Karpas-422 (cell line): ENCODE measurements around the gene AFAP1. TPM values are rescaled to one million over a fixed set of nuclear protein-coding genes. Genes with fewer than 3 reads are reported as not detected.

Source experiments
- DNase-seq: peaks from one replicate; pipeline ENCODE4 v3.0.0-alpha.2; 2015
- H2AFZ ChIP-seq: fragments of 200-600 bp; sonication (generic); 2 replicates; pipeline ENCODE4 v1.6.1; 2014; ENCODE audit warnings: antibody characterized with exemption, low read length, mixed read lengths
- H3K27ac ChIP-seq: fragments of 200-600 bp; sonication (generic); 2 replicates; pipeline ENCODE4 v1.5.1; 2014; ENCODE audit warnings: mild to moderate bottlenecking, low read length, moderate library complexity
- H3K27me3 ChIP-seq: fragments of 200-600 bp; sonication (generic); 2 replicates; pipeline ENCODE4 v1.6.1; 2014; ENCODE audit warnings: low read length, mixed read lengths
- H3K36me3 ChIP-seq: fragments of 200-600 bp; sonication (generic); 2 replicates; pipeline ENCODE4 v1.6.1; 2014; ENCODE audit warnings: low read length, mixed read lengths; ENCODE audit not compliant: insufficient read depth
- H3K4me1 ChIP-seq: fragments of 200-600 bp; sonication (generic); 2 replicates; pipeline ENCODE4 v1.6.1; 2014; ENCODE audit warnings: mild to moderate bottlenecking, low read length, mixed read lengths
- H3K4me2 ChIP-seq: fragments of 200-600 bp; sonication (generic); 2 replicates; pipeline ENCODE4 v1.6.1; 2014; ENCODE audit warnings: low read length, low read depth, mild to moderate bottlenecking; ENCODE audit not compliant: poor library complexity, severe bottlenecking
- H3K4me3 ChIP-seq: fragments of 200-600 bp; sonication (generic); 2 replicates; pipeline ENCODE4 v1.5.1; 2014; ENCODE audit warnings: mild to moderate bottlenecking, antibody characterized with exemption, low read length, mixed read lengths
- H3K79me2 ChIP-seq: fragments of 200-600 bp; sonication (generic); 2 replicates; pipeline ENCODE4 v1.6.1; 2014; ENCODE audit warnings: mild to moderate bottlenecking, low read length, mixed read lengths
- H3K9ac ChIP-seq: fragments of 200-600 bp; sonication (generic); 2 replicates; pipeline ENCODE4 v1.6.0; 2014; ENCODE audit warnings: low read length
- H3K9me2 ChIP-seq: fragments of 200-600 bp; sonication (generic), shearing (Covaris generic); replicated peaks from 2 replicates; pipeline ENCODE4 v1.6.0; 2014; ENCODE audit warnings: mild to moderate bottlenecking, low read length, moderate library complexity; ENCODE audit not compliant: insufficient read depth
- H3K9me3 ChIP-seq: fragments of 300-700, 200-600 bp; sonication (generic); 2 replicates; pipeline ENCODE4 v1.6.1; 2014; ENCODE audit warnings: low read length, mixed read lengths
- H4K20me1 ChIP-seq: fragments of 200-600 bp; sonication (generic); 2 replicates; pipeline ENCODE4 v1.6.1; 2014; ENCODE audit warnings: mild to moderate bottlenecking, antibody characterized with exemption, low read length, low read depth; ENCODE audit not compliant: insufficient read depth
- total RNA-seq: library from RNA; depleted of rRNA; stranded (reverse); fragments of >200 nt; shearing (Covaris generic); gene quantifications from 2 replicates; pipeline ENCODE4 v1.2.3, GENCODE V29; 2014; ENCODE audit warnings: low replicate concordance; rRNA removed

Gene AFAP1
- total RNA-seq: not detected in 2 replicates

GRCh38 chr4:7939377-7940108 lies at the start of gene AFAP1:
Gene AFAP1, minus strand, starts transcription at chr4:7939861. Its CDS starts 67,783 bp downstream, at chr4:7872078.
- Histone ChIP-seq H3K9me2 (no peaks in the 10 kb centered on the region), H3K4me2 (no peak within 1 kb of the TSS), H3K4me3 (no peak within 1 kb of the TSS), H2AFZ (no peak within 1 kb of the TSS), H3K9me3 (no peaks in the 10 kb centered on the region), H3K27ac (no peak within 1 kb of the TSS), H3K36me3 (no peaks in the 10 kb centered on the region), H3K9ac (no peak within 1 kb of the TSS), H3K79me2 (no peaks in the 10 kb centered on the region), H4K20me1 (no peaks in the 10 kb centered on the region), H3K4me1 (no peaks in the 10 kb centered on the region), H3K27me3 (no peaks in the 10 kb centered on the region)
- DNase-seq: no peak

GRCh38 chr4:7988437-7988836 lies 48.8 kb upstream of the AFAP1 start:
- no peaks in the 10 kb centered on the region for H3K9me3 ChIP-seq
- no peak for DNase-seq
- H3K36me3 ChIP-seq: no peaks in the 10 kb centered on the region
- no peaks in the 10 kb centered on the region for H3K9me2 ChIP-seq
- no peak overlapping the region for H2AFZ ChIP-seq
- no peaks in the 10 kb centered on the region for H3K79me2 ChIP-seq
- no peaks in the 10 kb centered on the region for H4K20me1 ChIP-seq
- H3K27ac ChIP-seq: no peak overlapping the region
- H3K9ac ChIP-seq: no peak overlapping the region
- H3K27me3 ChIP-seq: no peaks in the 10 kb centered on the region
- H3K4me1 ChIP-seq: no peaks in the 10 kb centered on the region
- H3K4me2 ChIP-seq: no peak overlapping the region
- no peak overlapping the region for H3K4me3 ChIP-seq

GRCh38 chr4:7987148-7987989 lies 47.7 kb upstream of the AFAP1 start:
- Histone ChIP-seq H3K27me3 (no peaks in the 10 kb centered on the region), H2AFZ (no peak overlapping the region), H3K9me2 (no peaks in the 10 kb centered on the region), H3K79me2 (no peaks in the 10 kb centered on the region), H3K36me3 (no peaks in the 10 kb centered on the region), H3K4me1 (no peaks in the 10 kb centered on the region), H3K9me3 (no peaks in the 10 kb centered on the region), H3K4me3 (no peak overlapping the region), H3K4me2 (no peak overlapping the region), H4K20me1 (no peaks in the 10 kb centered on the region), H3K9ac (no peak overlapping the region), H3K27ac (no peak overlapping the region)
- DNase-seq: peak; percentile 89

GRCh38 chr4:7985891-7986441 lies 46.3 kb upstream of the AFAP1 start:
- H3K9me3 ChIP-seq: no peaks in the 10 kb centered on the region
- no peak overlapping the region for H3K9ac ChIP-seq
- H3K79me2 ChIP-seq: no peaks in the 10 kb centered on the region
- no peaks in the 10 kb centered on the region for H3K9me2 ChIP-seq
- no peaks in the 10 kb centered on the region for H3K27me3 ChIP-seq
- DNase-seq: no peak
- H3K4me2 ChIP-seq: no peak overlapping the region
- no peaks in the 10 kb centered on the region for H3K36me3 ChIP-seq
- no peak overlapping the region for H3K27ac ChIP-seq
- no peaks in the 10 kb centered on the region for H4K20me1 ChIP-seq
- H2AFZ ChIP-seq: no peak overlapping the region
- H3K4me1 ChIP-seq: no peaks in the 10 kb centered on the region
- H3K4me3 ChIP-seq: no peak overlapping the region

GRCh38 chr4:7985072-7985471 lies 45.4 kb upstream of the AFAP1 start:
- H3K79me2 ChIP-seq: no peaks in the 10 kb centered on the region
- no peak overlapping the region for H3K27ac ChIP-seq
- H3K9me3 ChIP-seq: no peaks in the 10 kb centered on the region
- H3K9me2 ChIP-seq: no peaks in the 10 kb centered on the region
- no peak overlapping the region for H2AFZ ChIP-seq
- H3K36me3 ChIP-seq: no peaks in the 10 kb centered on the region
- no peaks in the 10 kb centered on the region for H4K20me1 ChIP-seq
- no peaks in the 10 kb centered on the region for H3K4me1 ChIP-seq
- H3K27me3 ChIP-seq: no peaks in the 10 kb centered on the region
- no peak overlapping the region for H3K9ac ChIP-seq
- no peak overlapping the region for H3K4me3 ChIP-seq
- DNase-seq: no peak
- H3K4me2 ChIP-seq: no peak overlapping the region

GRCh38 chr4:7984286-7984925 lies 44.7 kb upstream of the AFAP1 start:
- no peak overlapping the region for H3K4me2 ChIP-seq
- H3K4me3 ChIP-seq: no peak overlapping the region
- H2AFZ ChIP-seq: no peak overlapping the region
- no peak overlapping the region for H3K27ac ChIP-seq
- H3K4me1 ChIP-seq: no peaks in the 10 kb centered on the region
- H3K9me3 ChIP-seq: no peaks in the 10 kb centered on the region
- no peaks in the 10 kb centered on the region for H3K79me2 ChIP-seq
- H3K9ac ChIP-seq: no peak overlapping the region
- DNase-seq: no peak
- H3K27me3 ChIP-seq: no peaks in the 10 kb centered on the region
- H3K36me3 ChIP-seq: no peaks in the 10 kb centered on the region
- no peaks in the 10 kb centered on the region for H3K9me2 ChIP-seq
- no peaks in the 10 kb centered on the region for H4K20me1 ChIP-seq

- Histone ChIP-seq H3K27ac (no peak overlapping the region), H2AFZ (no peak overlapping the region), H3K79me2 (no peaks in the 10 kb centered on the region), H3K4me1 (no peaks in the 10 kb centered on the region), H3K27me3 (no peaks in the 10 kb centered on the region), H4K20me1 (no peaks in the 10 kb centered on the region), H3K9ac (no peak overlapping the region), H3K9me3 (no peaks in the 10 kb centered on the region), H3K4me2 (no peak overlapping the region), H3K4me3 (no peak overlapping the region), H3K36me3 (no peaks in the 10 kb centered on the region), H3K9me2 (no peaks in the 10 kb centered on the region)
- DNase-seq: no peak
Observed at GRCh38 chr4:7983296-7983695, 43.6 kb upstream of the AFAP1 start.
